Erythroblast (primary cell): ENCODE results near the gene OPHN1.

Experiments
- GATA1 ChIP-seq: IDR thresholded peaks from 2 replicates; pipeline ENCODE4 v1.6.1; 2011; ENCODE audit warnings: low read depth, mild to moderate bottlenecking, control low read depth, low read length, moderate library complexity
- POLR2A ChIP-seq: IDR thresholded peaks from 2 replicates; pipeline ENCODE4 v1.6.1; 2011; ENCODE audit warnings: mild to moderate bottlenecking, low read length

GRCh38 chrX:68396953-68397352 lies 36.3 kb downstream of the OPHN1 start:
- no peak for TF ChIP-seq POLR2A
- no peak for TF ChIP-seq GATA1
